22Rv1 (cell line): ENCODE results near the gene LCN6.

Source experiments
- H3K27ac ChIP-seq: fragments of 450-650 bp; 2 replicates; pipeline ENCODE4 v1.5.1; 2017
- CTCF ChIP-seq: fragments of 450-650 bp; IDR thresholded peaks from 2 replicates; pipeline ENCODE4 v1.5.1; 2017; ENCODE audit warnings: mild to moderate bottlenecking
- ZFX ChIP-seq: fragments of 450-650 bp; IDR thresholded peaks from 2 replicates; pipeline ENCODE4 v1.6.1; 2017; ENCODE audit warnings: antibody characterized with exemption, borderline replicate concordance

LCN6 gene

DNA sequence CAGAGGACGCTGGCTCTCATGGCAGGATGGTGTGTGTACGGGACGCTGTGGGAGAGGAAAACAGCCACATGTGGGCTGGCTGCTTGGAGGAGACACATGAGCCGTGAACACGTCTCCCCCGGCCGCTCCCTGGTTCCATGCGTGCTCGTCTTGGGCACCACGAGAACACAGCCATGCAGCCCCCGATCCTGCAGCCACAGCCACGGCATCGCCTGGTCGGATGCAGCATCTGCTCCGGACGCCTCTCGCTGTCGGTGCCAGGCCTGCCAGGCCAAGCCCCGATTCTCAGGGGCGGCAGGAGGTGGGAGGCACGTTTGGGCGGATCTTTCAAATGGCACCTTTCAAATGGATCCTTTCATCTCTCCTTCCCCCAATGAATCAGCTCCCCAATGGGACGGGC lies 8.8 kb downstream of the LCN6 start:
- H3K27ac ChIP-seq, result no peak overlapping the region
- TF ChIP-seq CTCF (no peak), ZFX (no peak)

DNA sequence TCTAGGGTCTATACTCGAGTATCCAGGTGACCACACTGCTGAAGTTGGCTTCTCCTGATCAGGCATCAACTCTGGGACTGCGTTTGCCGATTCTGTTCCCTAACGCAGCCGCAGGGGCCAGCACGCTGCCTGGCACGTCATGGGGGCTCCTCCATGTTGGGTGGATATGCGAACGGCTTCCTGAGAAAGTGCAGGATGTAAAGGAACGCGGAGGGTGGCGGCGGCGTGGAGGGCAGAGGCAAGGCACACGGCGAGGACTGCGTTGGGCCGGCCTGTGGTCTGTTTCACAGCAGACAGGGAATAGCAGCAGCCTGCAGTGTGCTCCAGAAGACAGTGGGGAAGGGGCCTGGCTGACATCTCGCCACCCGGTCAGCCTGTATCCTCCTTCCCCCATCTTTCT lies 9.4 kb downstream of the LCN6 start:
- TF ChIP-seq CTCF, result no peak
- TF ChIP-seq ZFX, result no peak
- no peak overlapping the region for H3K27ac ChIP-seq

DNA sequence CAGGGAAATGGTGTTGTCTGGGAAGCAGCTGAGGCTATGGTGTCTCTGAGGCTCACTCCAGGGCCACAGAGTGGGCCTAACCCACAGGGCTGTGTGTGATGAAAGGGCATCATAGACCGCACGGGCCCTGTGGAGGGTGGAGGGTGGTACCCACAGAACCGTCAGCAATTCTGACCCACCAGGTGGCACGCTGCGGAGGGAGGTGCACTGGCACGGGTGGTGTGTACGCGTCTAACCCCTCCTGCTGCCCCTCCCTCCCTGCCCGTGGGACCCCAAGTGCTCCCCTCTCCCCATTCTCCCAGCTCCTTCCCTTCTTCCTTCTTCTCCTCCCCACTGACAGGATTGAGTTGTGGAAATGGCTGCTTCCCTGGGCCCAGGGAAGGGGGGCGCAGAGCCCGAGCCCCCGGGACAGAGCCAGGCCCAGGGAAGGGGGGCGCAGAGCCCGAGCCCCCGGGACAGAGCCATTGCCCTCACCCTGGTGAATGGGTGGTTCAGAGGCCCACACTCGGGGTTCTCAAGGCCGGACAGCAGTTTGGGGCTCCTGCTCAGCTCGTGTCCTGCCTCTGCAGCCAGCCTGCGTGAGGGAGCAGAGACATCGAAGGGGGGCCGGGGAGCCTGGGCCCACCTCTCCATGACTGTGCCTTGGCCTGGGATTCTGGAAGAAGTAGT lies 12.4 kb downstream of the LCN6 start:
- no peak for TF ChIP-seq CTCF
- TF ChIP-seq ZFX, result no peak
- no peak overlapping the region for H3K27ac ChIP-seq

GRCh38 chr9:136734837-136735496 lies 13.4 kb downstream of the LCN6 start:
- no peak overlapping the region for H3K27ac ChIP-seq
- TF ChIP-seq CTCF (no peak), ZFX (no peak)

GRCh38 chr9:136733611-136734010 lies 14.7 kb downstream of the LCN6 start:
- no peak for TF ChIP-seq CTCF
- no peak for TF ChIP-seq ZFX

DNA sequence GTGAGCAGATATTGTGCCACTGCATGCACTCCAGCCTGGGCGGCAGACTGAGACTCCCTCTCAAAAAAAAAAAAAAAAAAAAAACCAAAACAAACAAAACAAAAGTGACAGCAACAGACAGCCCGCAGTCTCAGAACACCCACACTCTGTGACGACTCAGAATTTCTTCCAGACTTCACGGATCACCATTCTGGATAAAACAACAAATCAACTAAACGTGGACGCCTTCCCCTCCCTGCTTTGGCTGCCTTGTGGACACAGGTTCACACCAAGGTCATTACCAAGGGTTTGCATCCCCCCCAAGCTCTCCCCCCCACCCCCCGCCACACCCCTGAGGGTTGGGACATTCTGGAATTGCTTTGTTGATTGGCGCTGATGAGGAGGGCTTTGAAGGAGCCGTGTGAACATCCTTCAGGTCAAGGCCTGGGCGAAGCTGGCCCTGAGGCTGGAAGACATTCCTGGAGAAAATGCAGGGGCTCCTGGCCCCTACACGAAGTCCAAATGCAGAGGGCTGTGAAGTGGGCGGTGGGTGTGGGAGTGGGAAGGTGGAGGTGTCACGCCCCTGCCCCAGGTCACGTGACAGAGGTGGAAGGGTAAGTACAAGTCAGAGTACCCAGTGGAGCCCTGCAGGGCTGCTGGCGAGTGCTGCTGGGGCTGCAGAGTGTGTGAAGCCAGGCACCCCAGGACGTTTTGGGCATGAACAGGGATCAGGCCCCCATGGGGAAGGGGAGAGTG lies 15.7 kb downstream of the LCN6 start:
- H3K27ac ChIP-seq, result no peak overlapping the region

More at GRCh38 chr9:136733611-136734010, 14.7 kb downstream of the LCN6 start:
- no peak overlapping the region for H3K27ac ChIP-seq

More for the DNA sequence above, 15.7 kb downstream of the LCN6 start:
- TF ChIP-seq CTCF (no peak), ZFX (no peak)
